ENCODE results near the gene CLEC1B. TPM values are rescaled to one million over a fixed set of nuclear protein-coding genes. Genes with fewer than 3 reads are reported as not detected.

CLEC1B gene
- total and polyA plus RNA-seq, 10 of the 15 experiments (the other 5 are each of a cell fraction or from before 2014, with no cell fraction given), result not detected

- Histone ChIP-seq H3K36me3 (ENCODE audit: control insufficient read depth in 2 of 2, insufficient read depth in 2 of 2, low read length in 1 of 2) (no peaks in the 10 kb centered on the region), H3K4me2 (ENCODE audit: control insufficient read depth, insufficient read depth) (no peak within 1 kb of the TSS), H2AFZ (ENCODE audit: control insufficient read depth, low read depth, low read length) (no peak within 1 kb of the TSS), H3K4me1 (ENCODE audit: control insufficient read depth, insufficient read depth, low read length) (no peaks in the 10 kb centered on the region), H4K20me1 (ENCODE audit: control insufficient read depth, insufficient read depth) (no peaks in the 10 kb centered on the region), H3K27ac (ENCODE audit: control insufficient read depth, insufficient read depth) (no peak within 1 kb of the TSS), H3K4me3 (no peak within 1 kb of the TSS), H3K79me2 (ENCODE audit: control insufficient read depth, insufficient read depth, low read length) (no peaks in the 10 kb centered on the region), H3K27me3 (replicated peaks in 1 of 2; ENCODE audit: control insufficient read depth in 2 of 2, insufficient read depth in 2 of 2, low read length in 1 of 2) (no peaks in the 10 kb centered on the region), H3K9ac (ENCODE audit: control insufficient read depth, insufficient read depth, low read length) (no peak within 1 kb of the TSS), H3K9me3 (replicated peaks; ENCODE audit: control insufficient read depth, insufficient read depth, low read length) (no peaks in the 10 kb centered on the region)
- ChIA-PET RAD21 (ENCODE audit: unreplicated experiment) (interaction anchor here (0.7 kb wide), 1 partner anchor 29 kb away, joined by 3 read pairs; no protein-coding TSS in a partner anchor), SMC1A (ENCODE audit: uncharacterized antibody, unreplicated experiment) (no interaction called here), POLR2A (no interaction called here), CTCF (interaction anchor here (1.2 to 1.6 kb wide), 2 partner anchors 31 to 109 kb away, joined by 3 to 5 read pairs; partner anchors contain the start of gene CLEC1B)
- TF ChIP-seq MYC (IDR thresholded peaks at IDR 0.05; ENCODE audit: insufficient read depth, insufficient read length, insufficient replicate concordance, low read length, severe bottlenecking) (no peak), EGR1 (IDR thresholded peaks at IDR 0.05; ENCODE audit: borderline replicate concordance in 1 of 2, low read depth in 2 of 2, low read length in 2 of 2) (no peak), TCF3 (IDR thresholded peaks at IDR 0.05; ENCODE audit: borderline replicate concordance, insufficient read depth, low read depth, low read length) (no peak), SMARCA5 (IDR thresholded peaks at IDR 0.05) (no peak), SUZ12 (IDR thresholded peaks at IDR 0.05; ENCODE audit: unreplicated experiment) (no peak)
- FAIRE-seq (no peak), DNase-seq (ENCODE audit: low read depth, low spot score) (no peak), ATAC-seq (no peak)
- intact Hi-C loops (cut with micrococcal nuclease; ENCODE audit: unreplicated experiment), result no loop called here
- BruUV-seq (replicated peaks), result no TSS peak
- in situ Hi-C loops (cut with MboI), result loop anchor here (5.0 kb wide), 1 partner anchor 112 kb away; no protein-coding TSS in a partner anchor
- WGBS (ENCODE audit: insufficient coverage, insufficient replicate concordance, low lambda C conversion rate, missing lambda C conversion rate), result 70% methylated on average over 14 of the region's 14 CpGs
These were observed 31.5 kb upstream of the CLEC1B start, which contains the start of gene CLEC9A for GRCh38 chr12:10030446-10030845. Gene CLEC9A (plus strand): TSS chr12:10030682. CDS start chr12:10052688, 22,006 bp downstream.

- no peak overlapping the region for H3K4me2 ChIP-seq (ENCODE audit: control insufficient read depth, insufficient read depth)
- SMC1A ChIA-PET (ENCODE audit: uncharacterized antibody, unreplicated experiment), result no interaction called here
- no peaks in the 10 kb centered on the region for H3K27me3 ChIP-seq (replicated peaks in 1 of 2; ENCODE audit: control insufficient read depth in 2 of 2, insufficient read depth in 2 of 2, low read length in 1 of 2)
- ATAC-seq (no peak), DNase-seq (ENCODE audit: low read depth, low spot score) (no peak), FAIRE-seq (no peak)
- no peaks in the 10 kb centered on the region for H3K36me3 ChIP-seq (ENCODE audit: control insufficient read depth in 2 of 2, insufficient read depth in 2 of 2, low read length in 1 of 2)
- H2AFZ ChIP-seq (ENCODE audit: control insufficient read depth, low read depth, low read length), result no peak overlapping the region
- H4K20me1 ChIP-seq (ENCODE audit: control insufficient read depth, insufficient read depth), result no peaks in the 10 kb centered on the region
- no peaks in the 10 kb centered on the region for H3K79me2 ChIP-seq (ENCODE audit: control insufficient read depth, insufficient read depth, low read length)
- WGBS (ENCODE audit: insufficient coverage, insufficient replicate concordance, low lambda C conversion rate, missing lambda C conversion rate), result 49% methylated on average over 4 of the region's 4 CpGs
- no peaks in the 10 kb centered on the region for H3K4me1 ChIP-seq (ENCODE audit: control insufficient read depth, insufficient read depth, low read length)
- no peaks in the 10 kb centered on the region for H3K9me3 ChIP-seq (replicated peaks; ENCODE audit: control insufficient read depth, insufficient read depth, low read length)
- no peak overlapping the region for H3K4me3 ChIP-seq
- RAD21 ChIA-PET (ENCODE audit: unreplicated experiment), result no interaction called here
- no peak for TF ChIP-seq CTCF (IDR thresholded peaks at IDR 0.05 in 2 of 3, conservative IDR thresholded peaks at IDR 0.05 in 1 of 3; ENCODE audit: control insufficient read depth in 2 of 3, extremely low read depth in 1 of 3, insufficient read depth in 1 of 3, low read depth in 3 of 3, low read length in 3 of 3)
- no peak for TF ChIP-seq CBFB (IDR thresholded peaks at IDR 0.05; ENCODE audit: low read depth)
- no peak for TF ChIP-seq PAX8 (IDR thresholded peaks at IDR 0.05)
- no peak overlapping the region for H3K9ac ChIP-seq (ENCODE audit: control insufficient read depth, insufficient read depth, low read length)
- intact Hi-C loops (cut with micrococcal nuclease; ENCODE audit: unreplicated experiment), result no loop called here
- CTCF ChIA-PET, result no interaction called here
- H3K27ac ChIP-seq (ENCODE audit: control insufficient read depth, insufficient read depth), result no peak overlapping the region
- in situ Hi-C loops (cut with MboI), result no loop called here
- no TSS peak for BruUV-seq (replicated peaks)
- POLR2A ChIA-PET, result no interaction called here
These were observed 28.8 kb upstream of the CLEC1B start for GRCh38 chr12:10027721-10028120.
